IMR-90 (cell line): ENCODE data around the gene TAF7L.

ENCODE experiments used
- MXI1 ChIP-seq: IDR thresholded peaks from 2 replicates; pipeline ENCODE4 v1.6.1; 2012; ENCODE audit warnings: low read depth, mild to moderate bottlenecking, low read length, moderate library complexity, borderline replicate concordance
- POLR2A ChIP-seq: IDR thresholded peaks from 2 replicates; pipeline ENCODE4 v1.6.1; 2012; ENCODE audit warnings: mild to moderate bottlenecking, low read depth, low read length

DNA sequence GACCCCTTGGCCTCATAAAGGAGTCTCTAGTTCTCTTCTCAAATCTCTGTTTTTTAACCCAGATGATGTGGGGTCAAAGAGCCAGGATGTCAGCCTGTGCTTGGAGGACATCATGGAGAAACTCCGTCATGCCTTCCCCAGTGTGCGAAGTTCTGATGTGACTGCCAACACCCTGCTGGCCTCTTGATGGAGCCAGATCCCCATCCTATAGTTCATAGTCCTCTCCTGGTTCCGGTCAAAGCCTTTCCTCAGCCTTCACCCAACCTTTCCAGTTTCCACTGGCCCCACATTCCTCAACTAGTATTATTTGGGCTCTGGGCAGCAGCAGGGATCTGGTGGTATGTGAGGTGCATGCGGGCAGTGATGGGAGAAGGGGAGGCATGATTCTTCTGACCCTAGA, 30.7 kb downstream of the TAF7L start:
- no peak for TF ChIP-seq POLR2A
- no peak for TF ChIP-seq MXI1
